Brain microvascular endothelial cell (primary cell): ENCODE results near the gene SNRPD2.
A peak's percentile ranks its signal among the peaks of the same experiment; 100 is the strongest.

Experiments
- DNase-seq: peaks from one replicate; pipeline ENCODE4 v3.0.0-alpha.2; 2020
- H3K27ac ChIP-seq: fragments of 250-450 bp; sonication (Bioruptor Pico); 2 replicates; pipeline ENCODE4 v1.5.1; 2020; ENCODE audit warnings: mild to moderate bottlenecking, moderate library complexity
- H3K27me3 ChIP-seq: fragments of 250-450 bp; sonication (Bioruptor Pico); replicated peaks from 2 replicates; pipeline ENCODE4 v1.5.1; 2020; ENCODE audit warnings: mild to moderate bottlenecking
- H3K36me3 ChIP-seq: fragments of 250-450 bp; sonication (Bioruptor Pico); replicated peaks from 2 replicates; pipeline ENCODE4 v1.5.1; 2020; ENCODE audit warnings: mild to moderate bottlenecking
- H3K4me3 ChIP-seq: 2 replicates; pipeline ENCODE4 v1.5.1; 2011; ENCODE audit warnings: low read depth, mild to moderate bottlenecking, control low read depth, low read length, moderate library complexity
- in situ Hi-C: cut with HindIII; loops from 2 replicates; pipeline ENCODE4 v1.10.0; 2017; ENCODE audit warnings: low sequenced_read_pairs, low pct_ligation_motif_present
- TF ChIP-seq, protein P1 (sequence below): IDR thresholded peaks from 2 replicates; pipeline ENCODE4 v1.5.1; 2011; ENCODE audit warnings: low read depth, mild to moderate bottlenecking, moderate library complexity, low read length, control low read depth, inconsistent platforms; ENCODE audit errors: missing control alignments

SNRPD2 gene

DNA sequence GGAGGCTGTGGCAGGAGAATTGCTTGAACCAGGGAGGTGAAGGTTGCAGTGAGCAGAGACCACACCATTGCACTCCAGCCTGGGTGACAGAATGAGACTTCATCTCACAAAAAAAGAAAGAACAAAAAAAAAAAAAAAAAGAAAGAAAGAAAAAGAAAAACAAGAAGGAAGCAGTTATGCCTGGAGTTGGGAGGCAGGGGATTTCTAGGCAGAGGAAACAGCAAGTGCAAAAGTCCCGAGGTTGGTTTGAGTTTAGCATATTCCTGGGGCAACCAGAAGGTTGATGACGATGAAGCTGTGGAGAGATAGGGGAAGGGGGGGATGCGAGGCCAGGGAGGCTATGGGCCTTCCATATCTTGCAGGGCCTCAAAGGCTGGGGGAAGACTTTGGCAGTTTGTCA, 41.0 kb downstream of the SNRPD2 start:
- in situ Hi-C loops, result no loop called here
- H3K27me3 ChIP-seq, result no peaks in the 10 kb centered on the region
- H3K36me3 ChIP-seq, result no peaks in the 10 kb centered on the region
- H3K27ac ChIP-seq, result no peak overlapping the region
- TF ChIP-seq, protein P1, sequence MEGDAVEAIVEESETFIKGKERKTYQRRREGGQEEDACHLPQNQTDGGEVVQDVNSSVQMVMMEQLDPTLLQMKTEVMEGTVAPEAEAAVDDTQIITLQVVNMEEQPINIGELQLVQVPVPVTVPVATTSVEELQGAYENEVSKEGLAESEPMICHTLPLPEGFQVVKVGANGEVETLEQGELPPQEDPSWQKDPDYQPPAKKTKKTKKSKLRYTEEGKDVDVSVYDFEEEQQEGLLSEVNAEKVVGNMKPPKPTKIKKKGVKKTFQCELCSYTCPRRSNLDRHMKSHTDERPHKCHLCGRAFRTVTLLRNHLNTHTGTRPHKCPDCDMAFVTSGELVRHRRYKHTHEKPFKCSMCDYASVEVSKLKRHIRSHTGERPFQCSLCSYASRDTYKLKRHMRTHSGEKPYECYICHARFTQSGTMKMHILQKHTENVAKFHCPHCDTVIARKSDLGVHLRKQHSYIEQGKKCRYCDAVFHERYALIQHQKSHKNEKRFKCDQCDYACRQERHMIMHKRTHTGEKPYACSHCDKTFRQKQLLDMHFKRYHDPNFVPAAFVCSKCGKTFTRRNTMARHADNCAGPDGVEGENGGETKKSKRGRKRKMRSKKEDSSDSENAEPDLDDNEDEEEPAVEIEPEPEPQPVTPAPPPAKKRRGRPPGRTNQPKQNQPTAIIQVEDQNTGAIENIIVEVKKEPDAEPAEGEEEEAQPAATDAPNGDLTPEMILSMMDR, result no peak
- H3K4me3 ChIP-seq, result no peak overlapping the region
- DNase-seq, result no peak

GRCh38 chr19:45646345-45646698, 45.4 kb downstream of the SNRPD2 start:
- Histone ChIP-seq H3K27ac (peak overlapping the region; percentile 65), H3K4me3 (peak overlapping the region; percentile 53), H3K36me3 (no peaks in the 10 kb centered on the region), H3K27me3 (no peaks in the 10 kb centered on the region)
- in situ Hi-C loops, result no loop called here
- DNase-seq, result no peak
- TF ChIP-seq, protein P1, result no peak

DNA sequence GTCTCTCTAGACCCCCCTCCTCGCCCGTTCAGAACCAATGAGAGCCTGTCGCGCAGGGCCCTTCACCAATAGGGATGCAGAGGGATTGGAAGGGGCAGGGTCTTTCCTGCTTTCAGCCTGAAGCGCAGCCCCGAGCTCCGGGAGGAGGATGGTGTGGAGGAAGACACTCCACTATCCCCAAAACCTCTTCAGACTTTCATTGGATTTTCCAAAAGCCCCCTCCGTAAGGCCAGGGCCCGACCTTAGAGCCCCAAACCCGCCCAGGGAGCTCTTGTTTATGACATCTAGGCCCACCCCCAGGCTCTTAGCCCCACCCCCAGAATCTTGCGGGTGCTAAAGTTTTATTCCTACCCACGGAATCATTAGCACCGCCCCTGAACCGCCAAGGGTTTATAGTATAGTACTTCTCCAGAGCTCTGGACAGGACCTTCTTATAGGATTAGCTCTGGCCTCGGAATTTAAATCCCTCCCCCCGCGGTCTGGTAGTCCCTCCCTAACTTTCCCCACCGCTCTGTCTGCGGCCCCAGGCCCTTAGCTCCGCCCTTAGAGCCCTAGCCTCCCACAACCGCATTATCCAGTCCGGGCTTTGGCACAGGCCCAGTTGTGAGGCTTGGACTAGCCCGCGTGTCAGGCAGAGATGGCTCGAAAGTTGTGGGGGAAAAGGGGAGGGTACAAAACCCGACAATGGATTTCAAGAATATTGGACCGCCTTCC, 46.0 kb downstream of the SNRPD2 start:
- H3K4me3 ChIP-seq, result peak overlapping the region; percentile 53
- no peaks in the 10 kb centered on the region for H3K36me3 ChIP-seq
- TF ChIP-seq, protein P1, result no peak
- in situ Hi-C loops, result no loop called here
- H3K27ac ChIP-seq, result peak overlapping the region; percentile 65
- peak; percentile 94 for DNase-seq
- H3K27me3 ChIP-seq, result no peaks in the 10 kb centered on the region

GRCh38 chr19:45645068-45645630, 46.6 kb downstream of the SNRPD2 start:
- no peak for DNase-seq
- in situ Hi-C loops, result no loop called here
- H3K27ac ChIP-seq, result peak overlapping the region; percentile 65
- peak overlapping the region; percentile 53 for H3K4me3 ChIP-seq
- TF ChIP-seq, protein P1, result no peak
- no peaks in the 10 kb centered on the region for H3K27me3 ChIP-seq
- H3K36me3 ChIP-seq, result no peaks in the 10 kb centered on the region

DNA sequence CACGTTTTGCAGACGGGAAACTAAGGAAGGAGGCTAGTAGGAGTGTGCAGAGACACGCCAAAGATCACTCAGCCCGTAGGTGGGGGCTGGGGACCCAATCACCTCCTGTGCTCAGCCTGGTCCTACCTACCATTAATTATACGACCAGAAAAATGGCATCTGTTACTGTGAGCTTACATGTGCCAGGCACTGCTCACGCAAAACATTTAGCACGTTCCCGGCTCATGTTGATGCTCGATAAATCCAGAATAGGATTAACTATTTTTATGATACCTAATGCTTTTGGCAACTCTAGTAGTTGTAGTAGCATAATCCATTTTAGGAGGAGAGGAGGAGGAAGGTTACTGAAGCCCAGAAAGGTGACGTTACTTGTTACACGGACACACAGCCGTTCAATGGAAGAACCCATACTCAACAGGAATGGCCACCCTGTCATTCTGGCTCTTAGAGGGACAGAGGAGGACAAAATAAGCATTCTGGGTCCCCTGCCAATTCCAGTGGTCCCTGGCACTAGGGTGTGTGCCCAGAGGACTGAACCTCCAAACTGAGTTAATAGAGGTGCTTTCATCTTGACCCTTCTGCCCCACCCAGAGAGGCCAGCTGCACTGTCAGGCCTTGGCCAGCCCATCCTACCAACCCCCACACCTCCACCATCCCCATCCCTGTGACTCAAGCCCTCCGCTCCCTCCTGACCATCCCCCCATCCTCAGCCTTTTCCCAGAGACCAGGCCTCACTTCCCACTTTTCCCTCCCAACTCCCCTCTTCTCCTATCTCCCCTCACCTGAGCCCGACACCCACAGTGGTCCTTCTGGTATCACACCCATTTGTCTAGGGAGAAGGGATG, 47.6 kb downstream of the SNRPD2 start:
- no peak for DNase-seq
- in situ Hi-C loops, result no loop called here
- no peaks in the 10 kb centered on the region for H3K36me3 ChIP-seq
- TF ChIP-seq, protein P1, result no peak
- no peak overlapping the region for H3K4me3 ChIP-seq
- H3K27me3 ChIP-seq, result no peaks in the 10 kb centered on the region
- H3K27ac ChIP-seq, result no peak overlapping the region
